UCSD-AML1 (cell line): ENCODE measurements around the gene DARS1.

Experiments used
- DNase-seq: peaks from one replicate; lab custom pipeline; 2025; ENCODE audit not compliant: unreplicated experiment; lab: John Stamatoyannopoulos, UW

The DARS1 gene

DNA sequence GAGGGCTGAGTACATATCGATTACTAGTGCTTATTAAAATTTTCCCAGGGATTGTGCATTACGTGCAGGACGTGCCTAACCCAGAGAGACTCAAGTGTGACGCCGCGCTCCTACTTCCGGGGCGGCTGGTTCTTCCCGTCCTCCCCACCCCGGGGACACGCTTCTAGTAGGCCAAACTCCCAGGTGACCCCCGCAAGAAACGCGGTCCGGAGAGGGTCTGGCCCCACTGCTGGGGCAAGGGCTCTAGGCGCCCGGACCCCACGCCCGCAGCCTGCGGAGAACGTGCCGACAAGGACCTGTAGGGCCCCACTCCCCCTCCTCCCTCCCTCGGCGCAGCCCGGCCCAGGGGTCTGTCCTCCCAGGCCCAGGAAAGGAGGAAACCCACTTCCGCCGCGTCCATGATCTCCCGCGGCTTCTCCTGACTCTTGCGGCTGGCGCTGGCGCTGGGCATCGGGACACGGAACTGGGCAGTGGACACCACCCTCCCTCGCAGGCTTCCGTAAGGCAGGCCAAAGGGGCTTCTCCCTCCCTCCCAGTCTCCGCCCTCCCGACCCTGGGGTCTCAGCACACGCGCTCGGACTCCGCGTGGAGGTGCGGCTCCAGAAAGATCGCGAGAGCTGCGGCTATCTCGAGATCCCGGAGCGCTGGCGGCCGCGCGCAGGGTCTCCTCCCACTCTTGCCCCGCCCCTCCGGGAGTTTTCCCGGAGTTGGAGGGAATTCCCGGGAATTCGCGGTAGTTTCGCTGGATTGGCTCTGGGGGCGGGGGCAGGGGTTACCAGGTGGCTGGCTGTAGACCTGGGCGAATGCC, at the start of gene DARS1:
DARS1 (minus strand) TSS at position 609 of the 808 bp plus-strand sequence; CDS start at position 451, 158 bp downstream.
- DNase-seq: peak; percentile 91

GRCh38 chr2:136034629-136035028, 49.2 kb upstream of the DARS1 start:
- DNase-seq: no peak

- DNase-seq: no peak
These were observed 47.5 kb upstream of the DARS1 start for GRCh38 chr2:136032817-136033535.

DNA sequence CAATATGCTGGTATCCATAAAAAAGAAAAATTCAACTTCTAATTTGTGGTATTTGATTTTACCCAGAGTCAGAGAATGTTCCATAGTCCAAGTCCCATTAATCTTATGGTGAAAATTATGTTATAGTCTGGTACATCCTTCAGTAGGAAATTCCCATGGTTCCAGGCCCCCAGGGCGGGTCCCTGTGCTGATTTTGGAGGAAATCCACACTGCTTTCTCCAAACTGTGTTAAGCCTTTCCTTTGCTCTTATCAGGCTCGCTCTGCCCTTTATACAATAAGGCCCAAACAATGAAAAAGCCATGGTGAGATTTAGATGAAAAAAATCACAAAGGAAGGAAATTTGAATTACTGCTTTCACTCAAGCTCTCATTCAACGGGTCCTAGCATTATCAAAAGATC, 46.8 kb upstream of the DARS1 start:
- DNase-seq: no peak

- DNase-seq: no peak
These were observed 46.3 kb upstream of the DARS1 start for GRCh38 chr2:136031711-136032110.

GRCh38 chr2:136030406-136030805, 45.0 kb upstream of the DARS1 start:
- DNase-seq: no peak

- DNase-seq: no peak
These were observed 43.7 kb upstream of the DARS1 start for GRCh38 chr2:136029149-136029548.

DNA sequence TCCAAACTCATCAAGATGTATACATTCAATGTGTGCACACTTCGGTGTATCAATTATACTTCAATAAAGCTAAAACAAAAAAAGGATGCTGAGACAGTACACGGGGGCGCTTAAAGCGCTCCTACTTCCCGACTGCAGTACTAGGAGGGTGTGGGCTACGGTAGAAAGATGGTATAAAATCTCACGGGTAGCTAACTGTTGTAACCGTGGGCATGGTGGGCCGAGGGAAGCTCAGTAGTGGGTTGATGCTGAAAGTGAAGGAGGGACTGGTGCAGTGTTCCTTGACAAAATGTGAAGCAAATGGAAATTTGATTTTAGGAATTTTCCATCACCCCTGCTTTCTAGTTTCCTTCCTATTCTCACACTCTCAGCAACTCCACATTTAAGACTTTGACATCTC, 42.6 kb upstream of the DARS1 start:
- no peak for DNase-seq

- no peak for DNase-seq
These were observed 41.7 kb upstream of the DARS1 start for GRCh38 chr2:136027112-136027511.

GRCh38 chr2:136025057-136025973, 39.9 kb upstream of the DARS1 start:
- DNase-seq: no peak

DNA sequence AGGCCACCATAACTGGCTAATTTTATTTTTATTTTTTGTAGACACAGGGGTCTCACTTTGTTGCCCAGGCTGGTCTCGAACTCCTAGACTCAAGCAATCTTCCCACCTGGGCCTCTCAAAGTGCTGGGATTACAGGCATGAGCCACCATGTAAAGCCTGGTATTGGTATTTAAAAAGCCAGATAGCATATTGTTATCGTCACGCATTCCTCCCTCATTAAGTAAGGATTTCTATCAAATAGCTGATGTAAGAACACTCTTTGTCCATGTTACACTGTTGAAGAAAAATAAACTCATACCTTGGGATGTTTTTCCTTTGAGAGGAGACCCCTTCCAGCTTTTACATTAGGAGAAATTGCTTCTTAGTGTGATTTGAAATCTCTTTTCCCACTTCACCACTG, 39.2 kb upstream of the DARS1 start:
- no peak for DNase-seq

- DNase-seq: no peak
These were observed 38.8 kb upstream of the DARS1 start for GRCh38 chr2:136024185-136024584.

GRCh38 chr2:136023416-136023815, 38.0 kb upstream of the DARS1 start:
- no peak for DNase-seq

- DNase-seq: no peak
These were observed 37.1 kb upstream of the DARS1 start for GRCh38 chr2:136022396-136023146.

DNA sequence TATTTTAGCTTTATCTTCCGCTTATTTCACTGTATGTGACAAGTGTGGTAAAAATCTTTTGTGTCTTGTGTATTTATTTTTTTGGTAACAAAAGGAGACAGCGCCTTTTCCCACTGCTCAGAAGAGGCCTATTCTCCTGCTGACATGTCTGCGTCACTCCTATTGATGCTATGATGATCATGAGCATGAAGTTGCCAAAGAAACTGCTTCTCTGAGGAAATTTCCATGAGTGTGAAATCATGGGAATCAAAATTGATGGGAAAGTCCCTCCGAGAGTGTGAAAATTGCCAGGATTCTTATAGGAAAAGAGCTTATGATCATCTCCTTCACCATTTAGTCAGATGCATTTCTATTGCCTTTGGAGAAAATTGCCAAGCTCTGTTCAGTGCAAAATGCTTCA, 36.5 kb upstream of the DARS1 start:
- DNase-seq: no peak

DNA sequence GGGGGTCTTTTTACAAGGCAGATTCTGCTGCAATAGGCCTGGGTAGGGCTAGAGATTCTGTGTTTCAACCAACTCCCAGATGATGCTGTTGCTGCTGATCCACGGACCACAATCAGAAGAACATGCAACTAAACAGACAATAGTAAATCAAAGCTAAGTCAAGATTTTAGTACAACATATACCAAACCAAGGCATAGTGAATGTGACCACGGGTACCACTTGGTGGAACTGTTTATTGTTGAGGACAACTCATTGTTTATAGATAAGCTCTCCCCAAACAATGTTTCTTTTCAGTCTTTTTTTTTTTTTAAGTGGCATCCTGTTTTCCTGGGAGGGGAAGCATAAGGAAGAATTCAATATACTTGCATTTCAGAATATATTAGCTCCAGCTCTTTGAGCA, 36.0 kb upstream of the DARS1 start:
- DNase-seq: no peak

- no peak for DNase-seq
These were observed 35.4 kb upstream of the DARS1 start for GRCh38 chr2:136020831-136021230.

DNA sequence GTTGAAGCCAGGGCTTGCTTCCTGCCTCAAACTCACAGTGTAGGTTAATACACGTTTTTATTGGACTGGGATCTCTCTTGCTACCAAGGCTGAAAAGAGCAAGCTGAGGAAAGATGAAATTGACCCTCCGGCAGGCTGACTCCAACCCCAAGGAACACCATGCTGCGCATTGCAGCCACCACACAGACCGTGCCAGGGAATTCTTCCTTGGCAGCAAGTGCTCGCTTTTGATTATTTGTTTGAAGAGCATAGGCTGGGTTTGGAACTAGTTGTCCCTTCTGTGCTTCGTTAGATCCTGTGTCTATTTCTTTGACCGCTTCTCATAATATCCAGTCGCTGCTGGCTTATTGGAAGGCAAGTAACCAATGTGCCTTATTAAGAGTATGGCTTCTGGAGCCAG, 34.4 kb upstream of the DARS1 start:
- no peak for DNase-seq

- no peak for DNase-seq
These were observed 33.9 kb upstream of the DARS1 start for GRCh38 chr2:136019306-136019705.

- no peak for DNase-seq
These were observed 32.4 kb upstream of the DARS1 start for GRCh38 chr2:136017786-136018185.

DNA sequence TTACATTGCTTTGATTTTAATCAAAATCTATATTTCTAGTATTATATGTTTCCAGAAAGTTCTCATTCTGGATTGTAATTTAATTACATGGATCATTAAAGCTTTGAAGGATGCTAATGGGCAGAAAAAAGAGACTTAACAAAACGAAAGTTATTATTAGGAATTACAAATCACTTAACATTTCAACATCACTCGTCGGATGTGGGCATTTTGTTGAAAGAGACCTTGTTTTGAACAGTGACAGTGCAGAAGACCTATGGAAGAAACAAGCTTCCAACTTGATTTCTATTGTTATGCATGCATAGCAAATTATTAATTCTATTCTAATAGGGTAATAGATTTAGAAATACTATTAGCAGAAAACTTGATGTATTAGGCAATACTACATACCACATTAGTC, 31.4 kb upstream of the DARS1 start:
- DNase-seq: no peak
